Measurements from ENCODE around the gene DCN.
"Not testable (repeated sequence)": the region's sequence is repeated elsewhere in the genome, so short reads cannot be mapped to it uniquely, and the experiment has no call there.

The DCN gene

DNA sequence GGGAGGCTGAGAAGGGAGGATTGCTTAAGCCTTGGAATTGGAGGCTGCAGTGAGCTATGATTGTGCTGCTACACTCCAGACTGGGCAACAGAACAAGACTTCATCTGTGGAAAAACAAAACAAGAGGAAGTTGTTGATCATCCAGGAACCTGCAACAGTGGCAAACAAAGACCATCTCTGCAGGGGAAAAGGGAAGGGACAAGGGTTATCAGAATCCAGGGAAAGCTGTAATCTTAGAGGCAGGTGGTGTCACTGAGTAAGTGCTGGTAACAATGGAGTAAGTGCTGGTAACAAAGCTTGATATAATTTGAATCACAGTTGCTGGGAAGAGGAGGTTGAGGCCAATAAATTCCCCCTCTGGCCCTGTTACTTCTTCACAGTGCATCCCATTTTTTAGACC lies 27.5 kb upstream of the DCN start:
- DNase-seq (ENCODE audit: insufficient read length) = no peak
- TF ChIP-seq POLR2A (IDR thresholded peaks at IDR 0.05; ENCODE audit: low read depth, low read length) (no peak), TAF1 (IDR thresholded peaks at IDR 0.05; ENCODE audit: borderline replicate concordance, low read depth, low read length) (no peak), POLR2AphosphoS5 (IDR thresholded peaks at IDR 0.05; ENCODE audit: low read depth, low read length) (no peak)
- FAIRE-seq = no peak

DNA sequence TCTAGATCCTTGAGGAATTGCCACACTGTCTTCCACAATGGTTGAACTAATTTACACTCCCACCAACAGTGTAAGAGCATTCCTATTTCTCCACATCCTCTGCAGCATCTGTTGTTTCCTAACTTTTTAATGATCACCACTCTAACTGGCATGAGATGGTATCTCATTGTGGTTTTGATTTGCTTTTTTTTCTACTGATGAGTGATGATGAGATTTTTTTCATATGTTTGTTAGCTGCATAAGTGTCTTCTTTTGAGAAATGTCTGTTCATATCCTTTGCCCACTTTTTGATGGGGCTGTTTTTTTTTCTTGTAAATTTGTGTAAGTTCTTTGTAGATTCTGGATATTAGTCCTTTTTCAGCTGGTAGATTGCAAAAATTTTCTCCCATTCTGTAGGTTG lies 24.7 kb upstream of the DCN start:
- not testable (repeated sequence) for FAIRE-seq; DNase-seq (ENCODE audit: insufficient read length)

DNA sequence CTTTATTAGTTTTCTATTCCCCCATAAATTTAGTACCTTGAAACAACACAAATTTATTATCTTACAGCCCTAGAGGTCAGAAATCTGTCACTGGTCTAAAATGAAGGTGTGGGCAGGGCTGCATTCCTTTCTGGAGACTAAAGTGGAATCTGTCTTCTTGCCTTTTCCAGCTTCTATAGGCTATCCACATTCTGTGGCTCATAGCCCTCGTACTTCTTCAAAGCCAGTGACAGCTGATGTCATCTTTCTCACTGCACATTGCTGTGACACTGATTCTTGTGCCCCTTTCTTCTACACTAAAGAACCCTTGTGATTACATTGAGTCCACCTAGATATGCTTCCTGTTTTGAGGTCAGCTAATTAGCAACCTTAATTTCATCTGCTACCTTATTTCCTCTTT lies 23.2 kb upstream of the DCN start:
- FAIRE-seq = no peak
- DNase-seq (ENCODE audit: insufficient read length) = no peak
- no peak for TF ChIP-seq POLR2A (IDR thresholded peaks at IDR 0.05; ENCODE audit: low read depth, low read length)
- TF ChIP-seq TAF1 (IDR thresholded peaks at IDR 0.05; ENCODE audit: borderline replicate concordance, low read depth, low read length) = no peak
- TF ChIP-seq POLR2AphosphoS5 (IDR thresholded peaks at IDR 0.05; ENCODE audit: low read depth, low read length) = no peak

DNA sequence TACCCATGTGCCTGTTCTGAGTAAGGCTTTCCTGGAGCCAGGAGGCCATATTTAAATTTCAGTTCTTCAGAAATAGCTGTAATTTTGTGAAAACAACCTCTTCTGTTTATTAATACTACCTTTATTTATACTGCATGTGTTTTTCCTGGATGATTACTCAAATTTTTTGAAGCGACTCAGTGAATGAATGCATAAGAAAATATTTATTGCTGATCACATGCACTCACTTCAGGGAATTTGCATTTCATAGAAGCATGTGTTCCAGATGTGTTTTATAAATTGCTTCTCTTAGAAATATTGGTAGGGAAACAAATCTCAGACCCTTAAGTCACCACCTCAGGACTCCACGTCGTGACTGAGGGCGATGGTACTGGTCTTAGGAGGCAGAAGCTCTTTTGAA lies 21.8 kb upstream of the DCN start:
- TF ChIP-seq POLR2AphosphoS5 (IDR thresholded peaks at IDR 0.05; ENCODE audit: low read depth, low read length) (no peak), POLR2A (IDR thresholded peaks at IDR 0.05; ENCODE audit: low read depth, low read length) (no peak), TAF1 (IDR thresholded peaks at IDR 0.05; ENCODE audit: borderline replicate concordance, low read depth, low read length) (no peak)
- FAIRE-seq = no peak
- DNase-seq (ENCODE audit: insufficient read length) = no peak

DNA sequence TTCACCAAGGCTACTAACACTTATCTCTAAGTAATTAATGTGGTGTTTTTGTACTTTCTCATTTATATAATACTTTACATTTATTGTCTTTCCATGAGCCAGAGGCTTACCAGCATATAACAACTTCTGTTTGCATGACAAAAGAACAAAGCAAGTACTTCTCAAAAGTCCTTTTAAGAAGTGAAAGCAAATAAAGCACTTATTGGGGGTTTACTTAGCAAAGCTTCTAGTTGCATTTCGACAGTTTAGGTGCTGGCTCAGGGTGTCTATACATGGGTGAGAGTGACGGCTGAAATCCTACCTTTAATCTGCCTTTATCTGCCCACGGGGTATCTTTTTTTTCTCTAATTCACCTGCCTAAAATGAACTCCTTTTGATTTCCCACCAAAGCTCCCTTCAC lies 21.0 kb upstream of the DCN start:
- FAIRE-seq (no peak), DNase-seq (ENCODE audit: insufficient read length) (no peak)
- TF ChIP-seq POLR2A (IDR thresholded peaks at IDR 0.05; ENCODE audit: low read depth, low read length) (no peak), POLR2AphosphoS5 (IDR thresholded peaks at IDR 0.05; ENCODE audit: low read depth, low read length) (no peak), TAF1 (IDR thresholded peaks at IDR 0.05; ENCODE audit: borderline replicate concordance, low read depth, low read length) (no peak)

DNA sequence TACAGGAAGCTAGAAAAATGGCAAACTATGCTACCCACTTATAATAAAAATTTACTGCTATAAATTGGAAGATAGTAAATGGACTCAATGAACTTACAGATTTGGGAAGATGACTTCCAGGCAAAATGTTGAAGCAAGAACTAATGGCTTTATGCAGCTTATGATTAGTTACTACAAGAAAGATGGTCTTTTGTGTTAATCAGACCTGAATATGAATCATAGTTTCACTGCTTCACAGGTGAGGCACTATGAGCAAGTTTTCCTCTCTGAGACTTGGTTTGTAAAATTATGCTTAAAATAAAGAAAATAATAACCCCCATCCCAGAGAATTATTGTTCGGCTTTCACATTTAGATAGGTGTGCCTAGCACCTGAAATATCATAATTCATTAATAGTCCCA lies 19.8 kb upstream of the DCN start:
- DNase-seq (ENCODE audit: insufficient read length) (no peak), FAIRE-seq (no peak)
- no peak for TF ChIP-seq POLR2AphosphoS5 (IDR thresholded peaks at IDR 0.05; ENCODE audit: low read depth, low read length)
- TF ChIP-seq TAF1 (IDR thresholded peaks at IDR 0.05; ENCODE audit: borderline replicate concordance, low read depth, low read length) = no peak
- TF ChIP-seq POLR2A (IDR thresholded peaks at IDR 0.05; ENCODE audit: low read depth, low read length) = no peak

DNA sequence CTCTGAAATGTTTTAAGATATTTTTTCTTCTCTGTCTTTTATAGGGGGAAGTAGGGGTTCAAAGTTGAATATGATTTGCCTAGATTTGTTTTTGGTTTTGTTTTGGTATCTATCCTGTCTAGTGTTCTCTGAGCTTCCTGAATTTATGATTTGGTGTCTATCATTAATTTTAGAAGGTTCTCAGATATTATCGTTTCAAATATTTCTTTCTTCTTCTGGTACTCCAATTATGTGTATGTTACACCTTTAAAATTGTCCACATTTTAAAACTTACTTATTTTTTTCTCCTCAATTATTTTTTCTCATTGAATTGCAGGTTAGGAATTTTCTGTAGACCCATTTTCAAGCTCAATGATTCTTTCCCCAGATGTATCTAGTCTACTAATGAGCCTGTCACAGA lies 13.8 kb upstream of the DCN start:
- DNase-seq (ENCODE audit: insufficient read length) (no peak), FAIRE-seq (no peak)
- TF ChIP-seq POLR2A (IDR thresholded peaks at IDR 0.05; ENCODE audit: low read depth, low read length) (no peak), TAF1 (IDR thresholded peaks at IDR 0.05; ENCODE audit: borderline replicate concordance, low read depth, low read length) (no peak), POLR2AphosphoS5 (IDR thresholded peaks at IDR 0.05; ENCODE audit: low read depth, low read length) (no peak)

DNA sequence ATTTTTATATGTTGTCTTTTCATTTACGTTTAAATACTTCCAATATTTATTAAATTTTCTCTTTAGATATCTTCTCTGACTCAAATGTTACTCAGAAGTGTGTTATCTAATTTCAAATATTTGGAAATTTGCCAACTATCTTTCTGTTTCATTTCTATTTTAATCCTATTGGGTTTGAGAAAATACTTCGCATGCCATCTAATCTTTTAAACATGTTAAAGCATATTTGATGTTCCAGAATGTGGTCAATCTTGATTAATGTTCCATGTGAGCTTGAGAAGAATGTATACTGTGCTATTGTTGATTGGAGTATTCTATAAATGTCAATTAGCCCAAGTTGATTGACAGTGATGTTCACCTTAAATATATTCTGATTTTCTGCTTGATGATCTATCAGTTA lies 11.9 kb upstream of the DCN start:
- FAIRE-seq = no peak
- no peak for TF ChIP-seq POLR2A (IDR thresholded peaks at IDR 0.05; ENCODE audit: low read depth, low read length)
- no peak for TF ChIP-seq POLR2AphosphoS5 (IDR thresholded peaks at IDR 0.05; ENCODE audit: low read depth, low read length)
- TF ChIP-seq TAF1 (IDR thresholded peaks at IDR 0.05; ENCODE audit: borderline replicate concordance, low read depth, low read length) = no peak
- no peak for DNase-seq (ENCODE audit: insufficient read length)

DNA sequence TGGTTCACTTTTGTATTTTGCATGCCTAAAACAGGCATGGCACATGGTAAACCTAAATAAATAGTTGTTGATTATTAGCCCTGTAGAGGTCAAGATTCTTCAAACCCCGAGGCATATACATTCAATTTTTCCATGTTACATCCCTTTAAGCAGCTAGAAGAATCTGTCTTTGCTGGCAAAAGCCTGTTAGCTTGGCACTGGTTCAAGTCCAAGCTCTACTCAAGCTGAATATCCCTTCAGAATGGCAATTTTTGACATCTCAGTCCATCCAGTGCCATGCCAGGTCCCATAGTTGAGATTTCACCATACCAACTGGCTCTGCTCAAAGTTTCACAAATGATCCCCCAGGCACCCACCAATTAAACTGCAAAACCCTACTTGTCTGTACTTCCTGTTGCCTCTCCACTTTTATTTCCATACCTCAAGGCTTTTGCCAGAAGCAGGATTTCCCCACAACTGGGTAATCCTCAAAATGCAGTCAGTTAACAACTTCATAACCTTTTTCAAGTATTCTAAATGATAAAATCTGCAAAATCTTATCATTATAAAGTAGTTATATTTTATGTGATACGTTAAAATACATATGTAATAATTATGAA lies 9.0 kb upstream of the DCN start:
- FAIRE-seq = no peak
- DNase-seq (ENCODE audit: insufficient read length) = no peak
- no peak for TF ChIP-seq POLR2A (IDR thresholded peaks at IDR 0.05; ENCODE audit: low read depth, low read length)
- no peak for TF ChIP-seq TAF1 (IDR thresholded peaks at IDR 0.05; ENCODE audit: borderline replicate concordance, low read depth, low read length)
- no peak for TF ChIP-seq POLR2AphosphoS5 (IDR thresholded peaks at IDR 0.05; ENCODE audit: low read depth, low read length)

DNA sequence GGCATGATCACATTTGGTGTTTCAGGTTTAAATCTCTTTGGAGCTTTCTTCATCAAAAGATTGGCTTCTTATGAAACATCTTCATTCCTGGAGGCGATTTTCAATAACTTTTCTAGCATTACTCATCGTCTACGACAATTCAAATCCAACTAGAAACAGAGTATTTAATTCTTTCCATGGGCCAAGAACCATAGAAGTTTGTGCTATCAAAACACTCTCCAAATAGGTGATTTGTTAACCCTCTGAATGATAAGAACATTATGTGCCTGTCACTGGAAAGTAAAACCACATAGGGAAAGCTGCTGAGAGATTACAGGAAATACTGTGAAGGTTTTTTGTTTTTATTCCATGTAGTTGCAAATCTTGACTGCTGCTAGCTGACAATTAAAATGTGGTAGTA lies 6.9 kb upstream of the DCN start:
- FAIRE-seq = no peak

DNA sequence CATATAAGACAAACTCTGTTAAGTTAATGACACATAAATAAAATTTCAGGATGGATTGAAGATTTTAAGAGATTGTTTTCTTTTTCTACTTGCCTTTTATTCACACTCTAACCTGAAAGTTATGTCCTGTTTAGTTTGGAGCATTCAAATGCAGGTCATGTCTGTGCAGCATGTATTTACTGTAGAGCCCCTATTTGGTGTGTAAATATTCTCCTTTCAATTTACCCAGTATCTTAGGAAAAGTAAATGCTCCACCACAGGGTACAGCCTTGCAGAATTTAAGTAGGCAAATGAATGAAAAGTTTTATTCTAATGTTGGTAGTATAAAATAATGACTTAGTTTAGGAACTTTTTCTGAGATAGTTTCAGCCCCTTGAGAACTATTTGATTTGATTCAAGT lies 6.2 kb upstream of the DCN start:
- FAIRE-seq (no peak), DNase-seq (ENCODE audit: insufficient read length) (no peak)
- TF ChIP-seq TAF1 (IDR thresholded peaks at IDR 0.05; ENCODE audit: borderline replicate concordance, low read depth, low read length) (no peak), POLR2AphosphoS5 (IDR thresholded peaks at IDR 0.05; ENCODE audit: low read depth, low read length) (no peak), POLR2A (IDR thresholded peaks at IDR 0.05; ENCODE audit: low read depth, low read length) (no peak)

More for the DNA sequence above, 6.9 kb upstream of the DCN start:
- no peak for DNase-seq (ENCODE audit: insufficient read length)
- TF ChIP-seq POLR2A (IDR thresholded peaks at IDR 0.05; ENCODE audit: low read depth, low read length) = no peak
- no peak for TF ChIP-seq POLR2AphosphoS5 (IDR thresholded peaks at IDR 0.05; ENCODE audit: low read depth, low read length)
- TF ChIP-seq TAF1 (IDR thresholded peaks at IDR 0.05; ENCODE audit: borderline replicate concordance, low read depth, low read length) = no peak

DNA sequence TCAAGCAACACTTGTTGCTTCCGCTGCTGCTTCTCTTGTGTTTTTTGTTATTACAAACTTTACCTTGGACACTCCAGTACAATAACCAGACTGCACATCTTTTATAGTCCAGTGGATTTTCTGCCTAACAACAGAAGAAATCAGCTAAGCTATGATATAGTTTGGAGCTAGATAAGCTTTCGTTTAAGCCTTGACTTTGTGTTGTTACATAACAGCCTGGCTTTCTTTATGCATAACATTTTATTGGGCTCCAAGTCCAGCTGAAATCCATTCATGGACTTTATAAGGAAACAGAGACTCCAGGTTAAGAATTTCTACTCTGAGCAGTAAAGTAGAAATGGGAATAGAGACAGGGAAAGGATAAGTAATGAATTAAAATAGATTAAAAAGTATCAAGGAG lies 3.5 kb upstream of the DCN start:
- DNase-seq (ENCODE audit: insufficient read length) = no peak
- TF ChIP-seq TAF1 (IDR thresholded peaks at IDR 0.05; ENCODE audit: borderline replicate concordance, low read depth, low read length) (no peak), POLR2AphosphoS5 (IDR thresholded peaks at IDR 0.05; ENCODE audit: low read depth, low read length) (no peak), POLR2A (IDR thresholded peaks at IDR 0.05; ENCODE audit: low read depth, low read length) (no peak)
- no peak for FAIRE-seq

DNA sequence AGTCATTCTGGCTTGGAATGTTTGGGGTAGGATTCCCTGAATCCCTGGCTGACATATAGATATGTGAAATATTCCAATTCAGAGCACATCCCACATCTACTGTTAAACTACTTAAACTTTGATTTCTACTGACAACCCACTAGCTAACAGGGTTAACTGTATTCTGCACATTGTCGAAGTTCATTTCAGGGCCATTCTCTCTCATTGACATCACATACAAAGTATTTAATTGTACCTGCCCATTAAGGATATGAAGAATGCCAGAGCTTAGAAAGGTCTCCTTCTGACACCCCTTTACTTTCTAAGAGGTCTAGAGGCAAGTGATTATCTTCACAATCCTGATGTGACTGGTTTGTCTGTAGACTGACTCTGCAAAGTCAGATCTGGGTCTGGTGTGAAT lies 2.8 kb upstream of the DCN start:
- FAIRE-seq (no peak), DNase-seq (ENCODE audit: insufficient read length) (no peak)

More for the DNA sequence above, 2.8 kb upstream of the DCN start:
- TF ChIP-seq POLR2AphosphoS5 (IDR thresholded peaks at IDR 0.05; ENCODE audit: low read depth, low read length) (no peak), TAF1 (IDR thresholded peaks at IDR 0.05; ENCODE audit: borderline replicate concordance, low read depth, low read length) (no peak), POLR2A (IDR thresholded peaks at IDR 0.05; ENCODE audit: low read depth, low read length) (no peak)

All from GM12892 (cell line).